SW480 (cell line): ENCODE results near the gene PLEK.
"Not testable (repeated sequence)": the region's sequence is repeated elsewhere in the genome, so short reads cannot be mapped to it uniquely, and the experiment has no call there.

Source experiments
- DNase-seq: peaks from one replicate; pipeline ENCODE4 v3.0.0-alpha.2; 2016; ENCODE audit warnings: low spot score

PLEK gene

GRCh38 chr2:68365087-68365486, at the start of gene PLEK:
Gene PLEK (plus strand): TSS chr2:68365282. CDS start chr2:68365352, 70 bp downstream.
- no peak for DNase-seq

- no peak for DNase-seq
These were observed 49.0 kb upstream of the PLEK start for GRCh38 chr2:68316111-68316510.

GRCh38 chr2:68317971-68318913, 46.8 kb upstream of the PLEK start:
- no peak for DNase-seq

- no peak for DNase-seq
These were observed 46.1 kb upstream of the PLEK start for GRCh38 chr2:68318914-68319397.

- no peak for DNase-seq
These were observed 45.5 kb upstream of the PLEK start, which contains the start of gene CNRIP1 for GRCh38 chr2:68319398-68320117. Gene CNRIP1 (minus strand): TSS chr2:68319949. CDS start chr2:68319400, 549 bp downstream.

GRCh38 chr2:68320118-68320641, 44.9 kb upstream of the PLEK start:
- DNase-seq, result no peak

GRCh38 chr2:68325056-68325455, 40.0 kb upstream of the PLEK start:
- DNase-seq, result no peak

- DNase-seq, result no peak
These were observed 36.2 kb upstream of the PLEK start for GRCh38 chr2:68328901-68329300.

- no peak for DNase-seq
These were observed 34.4 kb upstream of the PLEK start for GRCh38 chr2:68330691-68331090.

- DNase-seq, result no peak
These were observed 32.1 kb upstream of the PLEK start for GRCh38 chr2:68333009-68333408.

- no peak for DNase-seq
These were observed 31.2 kb upstream of the PLEK start for GRCh38 chr2:68333931-68334330.

GRCh38 chr2:68336192-68336591, 28.9 kb upstream of the PLEK start:
- no peak for DNase-seq

GRCh38 chr2:68340226-68341061, 24.6 kb upstream of the PLEK start:
- DNase-seq, result no peak

GRCh38 chr2:68341062-68341329, 24.1 kb upstream of the PLEK start:
- DNase-seq, result no peak

GRCh38 chr2:68341583-68341982, 23.5 kb upstream of the PLEK start:
- no peak for DNase-seq

GRCh38 chr2:68342470-68342869, 22.6 kb upstream of the PLEK start:
- DNase-seq, result no peak

- no peak for DNase-seq
These were observed 21.1 kb upstream of the PLEK start for GRCh38 chr2:68344031-68344430.

GRCh38 chr2:68345129-68345875, 19.8 kb upstream of the PLEK start:
- no peak for DNase-seq

- DNase-seq, result not testable (repeated sequence)
These were observed 16.0 kb upstream of the PLEK start for GRCh38 chr2:68349091-68349490.

- no peak for DNase-seq
These were observed 13.1 kb upstream of the PLEK start for GRCh38 chr2:68351997-68352396.
